Right lobe of liver (tissue), 4 donors: Measurements from ENCODE around the gene BPTF.
"Not testable (repeated sequence)": the region's sequence is repeated elsewhere in the genome, so short reads cannot be mapped to it uniquely, and the experiment has no call there.

ENCODE experiments used
- POLR2A ChIP-seq: fragments of 450-650 bp; IDR thresholded peaks from one replicate; pipeline ENCODE4 v1.6.1; 2017; ENCODE audit warnings: antibody characterized with exemption, mild to moderate bottlenecking
- TF ChIP-seq, protein P1 (sequence below), 4 donors: fragments of 200-600 bp in 3 of 4; fragments of 450-650 bp in 1 of 4; IDR thresholded peaks; one replicate each; pipeline versions ENCODE4 v1.5.1 to v1.8.0; 2016 to 2022; ENCODE audit warnings: antibody characterized with exemption in 4 of 4, mild to moderate bottlenecking in 2 of 4
- donor health status: DM: no; HTN: no; CAD: no.
- donor health status: DM: no; HTN: no; CAD: no.
- donor health status: DM: no; HTN: yes; CAD: no.

DNA sequence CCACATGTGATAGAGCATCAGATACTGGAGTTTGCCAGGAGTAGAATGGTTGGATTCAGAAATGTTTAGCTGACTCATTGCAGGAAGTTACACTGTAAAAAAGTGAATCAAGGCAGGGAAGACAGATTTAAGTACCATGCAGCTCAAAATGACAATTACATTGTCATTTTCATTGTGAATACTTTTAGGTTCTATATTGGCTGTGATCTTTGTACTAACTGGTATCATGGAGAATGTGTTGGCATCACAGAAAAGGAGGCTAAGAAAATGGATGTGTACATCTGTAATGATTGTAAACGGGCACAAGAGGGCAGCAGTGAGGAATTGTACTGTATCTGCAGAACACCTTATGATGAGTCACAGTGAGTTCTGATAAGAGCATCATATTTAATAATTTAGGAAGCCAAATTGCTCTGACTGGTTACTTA, 137.9 kb downstream of the BPTF start:
- TF ChIP-seq, protein P1, sequence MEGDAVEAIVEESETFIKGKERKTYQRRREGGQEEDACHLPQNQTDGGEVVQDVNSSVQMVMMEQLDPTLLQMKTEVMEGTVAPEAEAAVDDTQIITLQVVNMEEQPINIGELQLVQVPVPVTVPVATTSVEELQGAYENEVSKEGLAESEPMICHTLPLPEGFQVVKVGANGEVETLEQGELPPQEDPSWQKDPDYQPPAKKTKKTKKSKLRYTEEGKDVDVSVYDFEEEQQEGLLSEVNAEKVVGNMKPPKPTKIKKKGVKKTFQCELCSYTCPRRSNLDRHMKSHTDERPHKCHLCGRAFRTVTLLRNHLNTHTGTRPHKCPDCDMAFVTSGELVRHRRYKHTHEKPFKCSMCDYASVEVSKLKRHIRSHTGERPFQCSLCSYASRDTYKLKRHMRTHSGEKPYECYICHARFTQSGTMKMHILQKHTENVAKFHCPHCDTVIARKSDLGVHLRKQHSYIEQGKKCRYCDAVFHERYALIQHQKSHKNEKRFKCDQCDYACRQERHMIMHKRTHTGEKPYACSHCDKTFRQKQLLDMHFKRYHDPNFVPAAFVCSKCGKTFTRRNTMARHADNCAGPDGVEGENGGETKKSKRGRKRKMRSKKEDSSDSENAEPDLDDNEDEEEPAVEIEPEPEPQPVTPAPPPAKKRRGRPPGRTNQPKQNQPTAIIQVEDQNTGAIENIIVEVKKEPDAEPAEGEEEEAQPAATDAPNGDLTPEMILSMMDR (IDR thresholded peaks at IDR 0.05), result peak; percentile 70 to 73 (median 72)
- TF ChIP-seq POLR2A, result not testable (repeated sequence)
